Measurements from ENCODE around the gene ANO7.
A peak's percentile ranks its signal among the peaks of the same experiment; 100 is the strongest.

Gene ANO7

GRCh38 chr2:241268716-241269445, 80.4 kb downstream of the ANO7 start:
- H4K20me1 ChIP-seq (ENCODE audit: insufficient read depth, low read length), result peaks cover 45% of the 10 kb centered on the region
- H3K36me3 ChIP-seq (replicated peaks; ENCODE audit: low read depth, low read length), result peaks cover 24% of the 10 kb centered on the region

DNA sequence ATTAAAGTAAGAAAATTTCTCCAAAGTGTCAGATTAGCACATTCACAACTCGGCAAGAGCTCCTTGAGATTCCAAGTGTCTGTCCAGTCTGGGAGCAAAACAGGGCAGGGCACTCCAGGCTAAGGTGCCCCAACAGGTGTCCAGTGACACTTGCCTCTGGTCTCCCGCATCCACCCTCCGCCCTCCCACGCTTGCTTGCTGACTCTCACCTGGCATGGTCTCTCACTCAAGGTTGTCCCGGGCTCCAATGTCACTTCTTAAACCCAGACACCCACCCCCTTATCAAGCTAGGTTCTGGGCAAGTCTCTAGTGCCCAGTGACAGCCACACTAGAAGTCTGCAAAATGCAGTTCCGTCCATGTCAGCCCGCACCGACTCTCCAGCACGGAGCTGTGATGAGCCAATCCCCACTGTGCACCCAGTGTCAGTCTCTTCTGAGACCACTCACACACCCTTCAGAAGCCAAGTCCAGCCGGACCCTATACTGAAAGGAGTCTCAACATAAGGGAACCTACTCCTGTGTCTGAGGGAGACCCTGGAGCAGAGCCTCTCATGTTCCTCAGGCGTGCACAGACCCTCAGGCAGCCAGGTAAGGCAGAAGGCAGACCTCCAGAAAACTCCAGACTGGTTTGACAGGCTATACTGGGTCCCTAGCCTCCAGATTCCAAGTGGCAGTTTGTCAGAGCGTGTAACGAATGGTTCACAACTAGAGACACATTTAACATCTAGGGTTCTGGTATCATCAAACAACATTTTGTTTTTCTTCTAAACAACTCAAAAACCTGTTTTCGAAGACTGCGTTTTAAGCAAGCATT, 81.4 kb downstream of the ANO7 start:
- Histone ChIP-seq H3K9me3 (ENCODE audit: insufficient read depth, low read length) (no peaks in the 10 kb centered on the region), H3K79me2 (ENCODE audit: low read length) (peaks cover 80% of the 10 kb centered on the region), H3K4me2 (ENCODE audit: low read length) (no peak overlapping the region), H2AFZ (ENCODE audit: low read depth, low read length) (no peak overlapping the region), H3K36me3 (replicated peaks; ENCODE audit: low read depth, low read length) (peaks cover 27% of the 10 kb centered on the region), H4K20me1 (ENCODE audit: insufficient read depth, low read length) (peaks cover 45% of the 10 kb centered on the region), H3K27ac (ENCODE audit: low read length) (no peak overlapping the region), H3K27me3 (ENCODE audit: low read depth, low read length) (no peaks in the 10 kb centered on the region), H3K4me1 (ENCODE audit: low read length) (peaks cover 15% of the 10 kb centered on the region), H3K9ac (ENCODE audit: low read length) (no peak overlapping the region), H3K4me3 (ENCODE audit: low read length) (no peak overlapping the region)
- TF ChIP-seq, protein P1, sequence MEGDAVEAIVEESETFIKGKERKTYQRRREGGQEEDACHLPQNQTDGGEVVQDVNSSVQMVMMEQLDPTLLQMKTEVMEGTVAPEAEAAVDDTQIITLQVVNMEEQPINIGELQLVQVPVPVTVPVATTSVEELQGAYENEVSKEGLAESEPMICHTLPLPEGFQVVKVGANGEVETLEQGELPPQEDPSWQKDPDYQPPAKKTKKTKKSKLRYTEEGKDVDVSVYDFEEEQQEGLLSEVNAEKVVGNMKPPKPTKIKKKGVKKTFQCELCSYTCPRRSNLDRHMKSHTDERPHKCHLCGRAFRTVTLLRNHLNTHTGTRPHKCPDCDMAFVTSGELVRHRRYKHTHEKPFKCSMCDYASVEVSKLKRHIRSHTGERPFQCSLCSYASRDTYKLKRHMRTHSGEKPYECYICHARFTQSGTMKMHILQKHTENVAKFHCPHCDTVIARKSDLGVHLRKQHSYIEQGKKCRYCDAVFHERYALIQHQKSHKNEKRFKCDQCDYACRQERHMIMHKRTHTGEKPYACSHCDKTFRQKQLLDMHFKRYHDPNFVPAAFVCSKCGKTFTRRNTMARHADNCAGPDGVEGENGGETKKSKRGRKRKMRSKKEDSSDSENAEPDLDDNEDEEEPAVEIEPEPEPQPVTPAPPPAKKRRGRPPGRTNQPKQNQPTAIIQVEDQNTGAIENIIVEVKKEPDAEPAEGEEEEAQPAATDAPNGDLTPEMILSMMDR (IDR thresholded peaks at IDR 0.05; ENCODE audit: low read depth, low read length), result no peak
- TF ChIP-seq EZH2phosphoT487 (IDR thresholded peaks at IDR 0.05; ENCODE audit: low read depth), result no peak

More at GRCh38 chr2:241268716-241269445, 80.4 kb downstream of the ANO7 start:
- Histone ChIP-seq H3K27ac (ENCODE audit: low read length) (no peak overlapping the region), H3K79me2 (ENCODE audit: low read length) (peaks cover 70% of the 10 kb centered on the region), H3K27me3 (ENCODE audit: low read depth, low read length) (no peaks in the 10 kb centered on the region), H3K4me2 (ENCODE audit: low read length) (no peak overlapping the region), H3K4me3 (ENCODE audit: low read length) (no peak overlapping the region), H3K9ac (ENCODE audit: low read length) (no peak overlapping the region), H3K9me3 (ENCODE audit: insufficient read depth, low read length) (no peaks in the 10 kb centered on the region), H2AFZ (ENCODE audit: low read depth, low read length) (no peak overlapping the region), H3K4me1 (ENCODE audit: low read length) (peaks cover 15% of the 10 kb centered on the region)
- TF ChIP-seq EZH2phosphoT487 (IDR thresholded peaks at IDR 0.05; ENCODE audit: low read depth), result no peak
- TF ChIP-seq, protein P1 (IDR thresholded peaks at IDR 0.05; ENCODE audit: low read depth, low read length), result no peak

DNA sequence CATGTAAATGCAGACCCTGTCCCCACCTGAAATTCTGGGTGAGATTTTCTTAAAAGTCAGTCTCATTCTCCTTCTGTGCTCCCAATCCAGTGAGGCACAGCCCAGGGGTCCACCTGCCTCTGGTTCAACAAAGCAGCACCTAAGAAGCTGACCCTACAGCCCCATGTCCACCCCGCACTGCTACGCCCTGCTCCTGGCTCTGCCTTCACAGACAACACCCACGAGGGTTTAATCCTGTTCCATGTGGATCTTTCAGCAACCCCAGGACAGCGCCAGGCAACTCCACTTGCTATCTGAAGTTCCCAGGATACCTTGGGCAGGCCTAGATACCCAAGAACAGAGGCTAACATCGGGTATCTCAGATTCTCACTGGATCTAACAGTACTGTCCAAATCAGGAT, 82.1 kb downstream of the ANO7 start:
- Histone ChIP-seq H3K4me1 (ENCODE audit: low read length) (peaks cover 15% of the 10 kb centered on the region), H3K4me2 (ENCODE audit: low read length) (peak overlapping the region; percentile 84; the same call in 1 of the 2 replicates), H3K36me3 (replicated peaks; ENCODE audit: low read depth, low read length) (peaks cover 29% of the 10 kb centered on the region), H3K27ac (ENCODE audit: low read length) (no peak overlapping the region), H3K27me3 (ENCODE audit: low read depth, low read length) (no peaks in the 10 kb centered on the region), H3K4me3 (ENCODE audit: low read length) (no peak overlapping the region), H2AFZ (ENCODE audit: low read depth, low read length) (no peak overlapping the region), H3K9me3 (ENCODE audit: insufficient read depth, low read length) (peaks cover 5% of the 10 kb centered on the region; the same call in 1 of the 2 replicates), H4K20me1 (ENCODE audit: insufficient read depth, low read length) (peaks cover 45% of the 10 kb centered on the region), H3K79me2 (ENCODE audit: low read length) (peaks cover 86% of the 10 kb centered on the region), H3K9ac (ENCODE audit: low read length) (no peak overlapping the region)
- TF ChIP-seq, protein P1 (IDR thresholded peaks at IDR 0.05; ENCODE audit: low read depth, low read length), result no peak
- TF ChIP-seq EZH2phosphoT487 (IDR thresholded peaks at IDR 0.05; ENCODE audit: low read depth), result no peak

DNA sequence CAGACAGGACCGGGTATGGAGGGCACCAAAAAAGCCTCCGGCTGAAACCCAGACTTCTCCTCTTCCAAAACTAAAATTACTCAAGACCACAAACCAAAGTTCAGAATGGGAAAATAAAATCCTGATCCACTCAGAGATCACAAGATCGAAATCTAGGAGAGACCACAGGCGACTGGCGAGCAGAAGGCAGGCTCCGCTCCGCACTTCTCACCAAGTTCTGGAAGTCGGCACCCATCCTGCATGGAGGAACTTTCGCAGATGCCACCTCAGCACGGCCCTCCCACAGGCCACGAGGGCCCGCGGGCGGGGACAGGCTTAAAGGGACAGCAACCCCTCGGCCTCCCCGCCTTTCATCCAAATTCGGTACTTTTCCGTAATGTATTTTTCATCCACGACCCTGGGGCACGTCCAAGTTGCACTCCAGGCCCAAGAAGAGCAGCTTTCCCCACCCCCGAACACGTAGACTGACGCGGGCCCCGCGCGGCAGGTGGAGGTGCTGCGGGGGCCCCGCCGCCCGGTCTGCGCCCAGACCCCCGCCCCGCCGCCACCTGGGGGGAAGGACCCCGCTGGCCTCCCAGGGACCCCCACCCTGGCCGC, 83.3 kb downstream of the ANO7 start:
- H3K4me1 ChIP-seq (ENCODE audit: low read length), result peaks cover 15% of the 10 kb centered on the region
- H3K27ac ChIP-seq (ENCODE audit: low read length), result peak overlapping the region; percentile 56
- no peak for TF ChIP-seq EZH2phosphoT487 (IDR thresholded peaks at IDR 0.05; ENCODE audit: low read depth)
- TF ChIP-seq, protein P1 (IDR thresholded peaks at IDR 0.05; ENCODE audit: low read depth, low read length), result no peak
- peaks cover 45% of the 10 kb centered on the region for H4K20me1 ChIP-seq (ENCODE audit: insufficient read depth, low read length)
- H3K27me3 ChIP-seq (ENCODE audit: low read depth, low read length), result no peaks in the 10 kb centered on the region
- H3K79me2 ChIP-seq (ENCODE audit: low read length), result peaks cover 90% of the 10 kb centered on the region
- peak overlapping the region; percentile 86 for H3K4me3 ChIP-seq (ENCODE audit: low read length)
- peak overlapping the region; percentile 84 for H3K4me2 ChIP-seq (ENCODE audit: low read length)
- peak overlapping the region; percentile 92 for H3K9ac ChIP-seq (ENCODE audit: low read length)
- no peak overlapping the region for H2AFZ ChIP-seq (ENCODE audit: low read depth, low read length)
- H3K9me3 ChIP-seq (ENCODE audit: insufficient read depth, low read length), result peaks cover 7% of the 10 kb centered on the region; the same call in 1 of the 2 replicates
- peaks cover 31% of the 10 kb centered on the region for H3K36me3 ChIP-seq (replicated peaks; ENCODE audit: low read depth, low read length)

Data from OCI-LY3 (cell line).